ENCODE measurements around the gene PTCHD1. TPM values are rescaled to one million over a fixed set of nuclear protein-coding genes. Genes with fewer than 3 reads are reported as not detected.

PTCHD1 gene
- total RNA-seq, 1 experiment from 2014 or later = not detected

- ATAC-seq (no peak), DNase-seq (ENCODE audit: low read depth, low spot score) (no peak)
- H3K4me3 ChIP-seq (replicated peaks in 1 of 2; ENCODE audit: low read depth in 1 of 2, low read length in 2 of 2) = no peak overlapping the region
- H4K20me1 ChIP-seq (ENCODE audit: insufficient read depth) = no peaks in the 10 kb centered on the region
- no peaks in the 10 kb centered on the region for H3K27me3 ChIP-seq (ENCODE audit: insufficient read depth, low read length)
- POLR2A ChIA-PET = no interaction called here
- H3K36me3 ChIP-seq (ENCODE audit: control insufficient read depth in 1 of 2, insufficient read depth in 2 of 2, low read length in 2 of 2) = no peaks in the 10 kb centered on the region
- RAD21 ChIA-PET (ENCODE audit: low non-redundant PET in 1 of 2, low total read pairs in 2 of 2, uncharacterized antibody in 2 of 2, unreplicated experiment in 2 of 2) = no interaction called here
- no peaks in the 10 kb centered on the region for H3K9me2 ChIP-seq (ENCODE audit: insufficient read depth)
- intact Hi-C loops (cut with micrococcal nuclease) = no loop called here
- no peaks in the 10 kb centered on the region for H3K79me2 ChIP-seq (ENCODE audit: insufficient read depth, low read length)
- no peak overlapping the region for H3K9ac ChIP-seq (ENCODE audit: low read length)
- TF ChIP-seq CEBPB (IDR thresholded peaks at IDR 0.05; ENCODE audit: low read depth) (no peak), MAX (IDR thresholded peaks at IDR 0.05) (no peak), SP1 (IDR thresholded peaks at IDR 0.05; ENCODE audit: low read depth) (no peak), ATF3 (IDR thresholded peaks at IDR 0.05) (no peak), POLR2A (IDR thresholded peaks at IDR 0.05; ENCODE audit: borderline replicate concordance, extremely low read depth, insufficient read depth, insufficient read length) (no peak), CTCF (IDR thresholded peaks at IDR 0.05 in 2 of 3, conservative IDR thresholded peaks at IDR 0.05 in 1 of 3; ENCODE audit: borderline replicate concordance in 1 of 3, insufficient read depth in 1 of 3, low read depth in 2 of 3, low read length in 2 of 3) (no peak), TCF7L2 (IDR thresholded peaks at IDR 0.05; ENCODE audit: borderline replicate concordance, extremely low read depth, insufficient read depth, insufficient read length) (no peak), ZFX (IDR thresholded peaks at IDR 0.05) (no peak), REST (IDR thresholded peaks at IDR 0.05; ENCODE audit: low read depth) (no peak), EZH2 (IDR thresholded peaks at IDR 0.05) (no peak), ELF1 (IDR thresholded peaks at IDR 0.05; ENCODE audit: borderline replicate concordance, low read depth) (no peak), YY1 (IDR thresholded peaks at IDR 0.05; ENCODE audit: extremely low read depth, insufficient replicate concordance, low read depth, low read length) (no peak), EZH2phosphoT487 (IDR thresholded peaks at IDR 0.05; ENCODE audit: borderline replicate concordance) (no peak), JUND (IDR thresholded peaks at IDR 0.05) (no peak), POLR2AphosphoS5 (IDR thresholded peaks at IDR 0.05; ENCODE audit: low read depth, low read length) (no peak), ZBTB33 (IDR thresholded peaks at IDR 0.05; ENCODE audit: extremely low read depth, insufficient replicate concordance, low read length) (no peak), RAD21 (IDR thresholded peaks at IDR 0.05; ENCODE audit: low read depth) (no peak), CBX3 (IDR thresholded peaks at IDR 0.05; ENCODE audit: low read depth) (no peak)
- H3K9me3 ChIP-seq (ENCODE audit: control insufficient read depth in 1 of 2, insufficient read depth in 1 of 2, low read depth in 1 of 2, low read length in 2 of 2) = no peaks in the 10 kb centered on the region
- no peaks in the 10 kb centered on the region for H3K4me1 ChIP-seq (ENCODE audit: control insufficient read depth in 1 of 2, insufficient read depth in 2 of 2, low read length in 2 of 2)
- H2AFZ ChIP-seq (ENCODE audit: low read depth, low read length, poor library complexity, severe bottlenecking) = no peak overlapping the region
- no TSS peak for BruUV-seq (replicated peaks)
- CTCF ChIA-PET = no interaction called here
- H3K4me2 ChIP-seq (ENCODE audit: low read length) = no peak overlapping the region
- no peak overlapping the region for H3K27ac ChIP-seq (ENCODE audit: low read depth, low read length)
These were observed 47.9 kb upstream of the PTCHD1 start for GRCh38 chrX:23286731-23287130.
